KMS-11 (cell line): ENCODE measurements around the gene CSNK1G2.

Source experiments
- H2AFZ ChIP-seq: fragments of 200-600 bp; sonication (generic); 2 replicates; pipeline ENCODE4 v1.6.1; 2016; ENCODE audit warnings: antibody characterized with exemption, mixed run types, low read depth
- H3K27ac ChIP-seq: fragments of 200-600 bp; sonication (generic); 2 replicates; pipeline ENCODE4 v1.6.1; 2016; ENCODE audit warnings: mild to moderate bottlenecking, mixed run types
- H3K27me3 ChIP-seq: fragments of 200-600 bp; sonication (generic); 2 replicates; pipeline ENCODE4 v1.6.1; 2017; ENCODE audit warnings: mild to moderate bottlenecking, low read depth, mixed run types, moderate library complexity; ENCODE audit not compliant: insufficient read depth
- H3K36me3 ChIP-seq: fragments of 200-600 bp; sonication (generic); 2 replicates; pipeline ENCODE4 v1.6.1; 2017; ENCODE audit warnings: mild to moderate bottlenecking, mixed run types; ENCODE audit not compliant: insufficient read depth
- H3K4me1 ChIP-seq: fragments of 200-600 bp; sonication (generic); 2 replicates; pipeline ENCODE4 v1.6.1; 2016; ENCODE audit warnings: mild to moderate bottlenecking, low read depth, mixed run types; ENCODE audit not compliant: poor library complexity, severe bottlenecking
- H3K4me2 ChIP-seq: fragments of 200-600 bp; sonication (generic); 2 replicates; pipeline ENCODE4 v1.7.0; 2016; ENCODE audit warnings: mild to moderate bottlenecking, mixed run types
- H3K4me3 ChIP-seq: fragments of 200-600 bp; sonication (generic); IDR thresholded peaks from 2 replicates; pipeline ENCODE4 v1.6.1; 2017; ENCODE audit warnings: low read depth, low read length, mixed read lengths; ENCODE audit not compliant: insufficient read depth
- H3K79me2 ChIP-seq: fragments of 200-600 bp; sonication (generic); 2 replicates; pipeline ENCODE4 v1.6.1; 2016; ENCODE audit warnings: low read depth, mixed run types; ENCODE audit not compliant: insufficient read depth
- H3K9ac ChIP-seq: fragments of 200-600 bp; sonication (generic); 2 replicates; pipeline ENCODE4 v1.6.1; 2016; ENCODE audit warnings: mild to moderate bottlenecking, mixed run types
- H4K20me1 ChIP-seq: fragments of 200-600 bp; sonication (generic); 2 replicates; pipeline ENCODE4 v1.6.1; 2016; ENCODE audit warnings: mild to moderate bottlenecking, mixed run types; ENCODE audit not compliant: insufficient read depth
- CTCF ChIP-seq: fragments of 200-600 bp; sonication (generic); conservative IDR thresholded peaks from 2 replicates; pipeline ENCODE4 v1.6.1; 2017; ENCODE audit warnings: low read depth, mild to moderate bottlenecking, antibody characterized with exemption, low read length, moderate library complexity, mixed read lengths

The CSNK1G2 gene

GRCh38 chr19:1944916-1945561, 4.1 kb downstream of the CSNK1G2 start:
- H3K4me2 ChIP-seq, result no peak overlapping the region
- H3K27ac ChIP-seq, result no peak overlapping the region
- no peak overlapping the region for H3K9ac ChIP-seq
- H2AFZ ChIP-seq, result no peak overlapping the region
- no peak overlapping the region for H3K4me3 ChIP-seq
- peaks cover 7% of the 10 kb centered on the region for H3K4me1 ChIP-seq
- H3K36me3 ChIP-seq, result no peaks in the 10 kb centered on the region; the same call in 1 of the 2 replicates
- no peak for TF ChIP-seq CTCF
- H3K79me2 ChIP-seq, result peaks cover 73% of the 10 kb centered on the region
- no peaks in the 10 kb centered on the region for H3K27me3 ChIP-seq
- H4K20me1 ChIP-seq, result peaks cover 9% of the 10 kb centered on the region; the same call in 1 of the 2 replicates

GRCh38 chr19:1945899-1946298, 4.9 kb downstream of the CSNK1G2 start:
- H3K9ac ChIP-seq, result no peak overlapping the region
- no peaks in the 10 kb centered on the region for H3K27me3 ChIP-seq
- H3K4me2 ChIP-seq, result no peak overlapping the region
- H3K4me3 ChIP-seq, result no peak overlapping the region
- H3K36me3 ChIP-seq, result no peaks in the 10 kb centered on the region; the same call in 1 of the 2 replicates
- H3K27ac ChIP-seq, result no peak overlapping the region
- H3K4me1 ChIP-seq, result peaks cover 7% of the 10 kb centered on the region
- H4K20me1 ChIP-seq, result peaks cover 9% of the 10 kb centered on the region; the same call in 1 of the 2 replicates
- peak; percentile 42 for TF ChIP-seq CTCF
- H3K79me2 ChIP-seq, result peaks cover 73% of the 10 kb centered on the region
- H2AFZ ChIP-seq, result no peak overlapping the region

- Histone ChIP-seq H4K20me1 (peaks cover 9% of the 10 kb centered on the region; the same call in 1 of the 2 replicates), H3K9ac (no peak overlapping the region), H3K4me2 (no peak overlapping the region), H3K4me1 (peaks cover 7% of the 10 kb centered on the region), H3K79me2 (peaks cover 77% of the 10 kb centered on the region), H2AFZ (no peak overlapping the region), H3K36me3 (no peaks in the 10 kb centered on the region; the same call in 1 of the 2 replicates), H3K27ac (no peak overlapping the region), H3K4me3 (no peak overlapping the region), H3K27me3 (no peaks in the 10 kb centered on the region)
- TF ChIP-seq CTCF, result no peak
These were observed 6.8 kb downstream of the CSNK1G2 start for GRCh38 chr19:1947651-1948209.

- no peak overlapping the region for H3K4me2 ChIP-seq
- no peaks in the 10 kb centered on the region for H3K27me3 ChIP-seq
- no peak overlapping the region for H3K9ac ChIP-seq
- H3K36me3 ChIP-seq, result no peaks in the 10 kb centered on the region; the same call in 1 of the 2 replicates
- TF ChIP-seq CTCF, result no peak
- no peak overlapping the region for H2AFZ ChIP-seq
- H3K27ac ChIP-seq, result no peak overlapping the region
- H4K20me1 ChIP-seq, result no peaks in the 10 kb centered on the region
- no peaks in the 10 kb centered on the region for H3K4me1 ChIP-seq
- H3K79me2 ChIP-seq, result peaks cover 75% of the 10 kb centered on the region
- H3K4me3 ChIP-seq, result no peak overlapping the region
These were observed 8.5 kb downstream of the CSNK1G2 start for GRCh38 chr19:1949304-1950101.
